Suprapubic skin (tissue), 4 donors: ENCODE results near the gene SPATA13.

Source experiments
- CTCF ChIP-seq, 2 donors: fragments of 200-600 bp in 1 of 2; fragments of 450-650 bp in 1 of 2; sonication (generic) in 1 of 2; IDR thresholded peaks; one replicate each; pipeline ENCODE4 v1.5.1; 2016 to 2019; ENCODE audit warnings: antibody characterized with exemption in 2 of 2, mild to moderate bottlenecking in 1 of 2, moderate library complexity in 1 of 2
- EP300 ChIP-seq: sonication (generic); formaldehyde crosslinking; IDR thresholded peaks from one replicate; pipeline ENCODE4 v1.6.1; 2017; ENCODE audit warnings: antibody characterized with exemption
- POLR2A ChIP-seq, 2 donors: fragments of 450-650 bp; IDR thresholded peaks; one replicate each; pipeline ENCODE4 v1.6.1; 2017; ENCODE audit warnings: antibody characterized with exemption in 2 of 2, mild to moderate bottlenecking in 2 of 2, moderate library complexity in 2 of 2
- POLR2AphosphoS5 ChIP-seq, 3 donors: sonication (generic); formaldehyde crosslinking; IDR thresholded peaks; one replicate each; pipeline ENCODE4 v1.6.1; 2017; ENCODE audit warnings: antibody characterized with exemption in 3 of 3

- TF ChIP-seq CTCF (IDR thresholded peaks at IDR 0.05) (no peak), POLR2AphosphoS5 (IDR thresholded peaks at IDR 0.05) (no peak), POLR2A (IDR thresholded peaks at IDR 0.05) (no peak), EP300 (no peak)
Observed at GRCh38 chr13:24339937-24340607, 179.6 kb downstream of the SPATA13 start.
